Measurements from ENCODE around the gene HMCN2. TPM values are rescaled to one million over a fixed set of nuclear protein-coding genes. Genes with fewer than 3 reads are reported as not detected.

The HMCN2 gene
- total and polyA plus RNA-seq, 2 donors (not counting 3 experiments of a cell fraction or from before 2014, with no cell fraction given) = 0.04 to 0.24 TPM

- BruUV-seq (replicated peaks) = no TSS peak
- CTCF ChIA-PET = no interaction called here
- Histone ChIP-seq H3K27ac (ENCODE audit: insufficient read depth, low read depth, low read length) (no peak overlapping the region), H3K4me2 (ENCODE audit: insufficient read depth, low read length) (no peak overlapping the region), H3K9me1 (replicated peaks; ENCODE audit: control insufficient read depth, extremely low read depth, insufficient read depth, low read length) (no peaks in the 10 kb centered on the region), H2AFZ (ENCODE audit: low read depth, low read length) (no peak overlapping the region), H3K79me2 (ENCODE audit: control insufficient read depth, insufficient read depth, low read length) (no peaks in the 10 kb centered on the region), H3K9me3 (replicated peaks; ENCODE audit: control insufficient read depth, insufficient read depth, low read length) (no peaks in the 10 kb centered on the region), H3K9ac (replicated peaks; ENCODE audit: extremely low read depth, insufficient read depth, low read length) (no peak overlapping the region), H3K36me3 (ENCODE audit: control insufficient read depth in 2 of 2, extremely low read depth in 1 of 2, insufficient read depth in 2 of 2, low read length in 2 of 2) (no peaks in the 10 kb centered on the region), H4K20me1 (replicated peaks; ENCODE audit: control insufficient read depth, extremely low read depth, insufficient read depth, low read length) (no peaks in the 10 kb centered on the region), H3K4me3 (replicated peaks in 1 of 3; ENCODE audit: insufficient read depth in 1 of 3, low read depth in 1 of 3, low read length in 3 of 3) (no peak overlapping the region), H3K4me1 (ENCODE audit: control insufficient read depth, extremely low read depth, insufficient read depth, low read length) (peaks cover 4% of the 10 kb centered on the region), H3K27me3 (ENCODE audit: control insufficient read depth in 2 of 2, insufficient read depth in 2 of 2, low read length in 2 of 2) (peaks cover 37 to 46% of the 10 kb centered on the region in 2 experiments)
- no peak for TF ChIP-seq JUN (IDR thresholded peaks at IDR 0.05; ENCODE audit: borderline replicate concordance, insufficient read depth, insufficient read length, low read depth)
- TF ChIP-seq POLR2A (IDR thresholded peaks at IDR 0.05; ENCODE audit: low read depth, low read length) = no peak
- TF ChIP-seq EZH2 (IDR thresholded peaks at IDR 0.05; ENCODE audit: borderline replicate concordance, low read depth, low read length, severe bottlenecking) = no peak
- TF ChIP-seq CTCF (IDR thresholded peaks at IDR 0.05; ENCODE audit: extremely low read depth in 1 of 2, insufficient read depth in 1 of 2, low read depth in 1 of 2, low read length in 2 of 2) = no peak
- DNase-seq (ENCODE audit: low read depth, low spot score) (no peak), FAIRE-seq (no peak)
- POLR2A ChIA-PET = no interaction called here
- dilution Hi-C loops (cut with MboI; ENCODE audit: extremely low pct_ligation_motif_present, low sequenced_read_pairs) = no loop called here
- intact Hi-C loops (cut with micrococcal nuclease) = no loop called here
Observed at GRCh38 chr9:130260816-130261765, 4.5 kb upstream of the HMCN2 start.
